ENCODE results near the gene SLC16A8. TPM values are rescaled to one million over a fixed set of nuclear protein-coding genes. Genes with fewer than 3 reads are reported as not detected.

The SLC16A8 gene
- total RNA-seq, 4 donors from 2014 or later = not detected

GRCh38 chr22:38126928-38127668 lies 43.1 kb upstream of the SLC16A8 start:
- no peak for DNase-seq
- TF ChIP-seq POLR2AphosphoS5 (IDR thresholded peaks at IDR 0.05) (no peak), CTCF (IDR thresholded peaks at IDR 0.05) (no peak), POLR2A (IDR thresholded peaks at IDR 0.05) (no peak), EP300 (IDR thresholded peaks at IDR 0.05; ENCODE audit: low read depth) (no peak)
- no peak overlapping the region for H3K4me3 ChIP-seq
- H3K4me1 ChIP-seq = no peaks in the 10 kb centered on the region
- H3K27ac ChIP-seq = no peak overlapping the region
- no peaks in the 10 kb centered on the region for H3K36me3 ChIP-seq
- in situ Hi-C loops (cut with MboI; ENCODE audit: low pct_ligation_motif_present in 1 of 4, low pct_unique_long_range_greater_than_20kb in 1 of 4, low sequenced_read_pairs in 3 of 4) (no loop called here), intact Hi-C loops (cut with DNase I; ENCODE audit: low total_unique reads) (no loop called here)
- WGBS, 2 donors (ENCODE audit: low coverage in 1 of 2) = 83 to 94% methylated on average over 6 to 23 of the region's 23 CpGs
- no peaks in the 10 kb centered on the region for H3K27me3 ChIP-seq
- H3K9me3 ChIP-seq = no peaks in the 10 kb centered on the region

- intact Hi-C loops (cut with DNase I; ENCODE audit: low total_unique reads) = no loop called here
- in situ Hi-C loops (cut with MboI; ENCODE audit: low pct_ligation_motif_present in 1 of 4, low pct_unique_long_range_greater_than_20kb in 1 of 4, low sequenced_read_pairs in 3 of 4) = no loop called here
- Histone ChIP-seq H3K27ac (no peak overlapping the region), H3K4me3 (no peak overlapping the region), H3K27me3 (no peaks in the 10 kb centered on the region), H3K9me3 (no peaks in the 10 kb centered on the region), H3K4me1 (no peaks in the 10 kb centered on the region), H3K36me3 (no peaks in the 10 kb centered on the region)
- no peak for DNase-seq
- WGBS, 2 donors (ENCODE audit: low coverage in 1 of 2) = 78% methylated on average over 11 of the region's 11 CpGs; no CpG with 5 or more reads in 1 of the 2 donors
- TF ChIP-seq EP300 (IDR thresholded peaks at IDR 0.05; ENCODE audit: low read depth) = no peak
- TF ChIP-seq CTCF (IDR thresholded peaks at IDR 0.05) = no peak
- TF ChIP-seq POLR2AphosphoS5 (IDR thresholded peaks at IDR 0.05) = no peak
- no peak for TF ChIP-seq POLR2A (IDR thresholded peaks at IDR 0.05)
These were observed 41.8 kb upstream of the SLC16A8 start for GRCh38 chr22:38125751-38126201.

GRCh38 chr22:38125038-38125610 lies 41.1 kb upstream of the SLC16A8 start:
- no peaks in the 10 kb centered on the region for H3K27me3 ChIP-seq
- in situ Hi-C loops (cut with MboI; ENCODE audit: low pct_ligation_motif_present in 1 of 4, low pct_unique_long_range_greater_than_20kb in 1 of 4, low sequenced_read_pairs in 3 of 4) (no loop called here), intact Hi-C loops (cut with DNase I; ENCODE audit: low total_unique reads) (no loop called here)
- WGBS, 2 donors (ENCODE audit: low coverage in 1 of 2) = 92 to 94% methylated on average over 8 to 14 of the region's 14 CpGs
- H3K4me1 ChIP-seq = peaks cover 0 to 5% (median 2%) of the 10 kb centered on the region in 4 donors
- H3K9me3 ChIP-seq = no peaks in the 10 kb centered on the region
- DNase-seq = no peak
- H3K36me3 ChIP-seq = no peaks in the 10 kb centered on the region
- H3K27ac ChIP-seq = no peak overlapping the region
- no peak for TF ChIP-seq EP300 (IDR thresholded peaks at IDR 0.05; ENCODE audit: low read depth)
- no peak for TF ChIP-seq CTCF (IDR thresholded peaks at IDR 0.05)
- no peak for TF ChIP-seq POLR2AphosphoS5 (IDR thresholded peaks at IDR 0.05)
- TF ChIP-seq POLR2A (IDR thresholded peaks at IDR 0.05) = no peak
- H3K4me3 ChIP-seq = no peak overlapping the region

- no peaks in the 10 kb centered on the region for H3K27me3 ChIP-seq
- in situ Hi-C loops (cut with MboI; ENCODE audit: low pct_ligation_motif_present in 1 of 4, low pct_unique_long_range_greater_than_20kb in 1 of 4, low sequenced_read_pairs in 3 of 4) = loop anchor here in 3 of 4 donors (25.0 kb wide), 3 partner anchors 113 to 238 kb away; no protein-coding TSS in a partner anchor
These were observed 40.4 kb upstream of the SLC16A8 start for GRCh38 chr22:38124236-38124974.

More at GRCh38 chr22:38124236-38124974, 40.4 kb upstream of the SLC16A8 start:
- WGBS, 2 donors (ENCODE audit: low coverage in 1 of 2) = 89 to 92% methylated on average over 4 to 21 of the region's 21 CpGs
- Histone ChIP-seq H3K9me3 (no peaks in the 10 kb centered on the region), H3K4me1 (peaks cover 0 to 5% (median 2%) of the 10 kb centered on the region in 4 donors), H3K4me3 (no peak overlapping the region), H3K36me3 (no peaks in the 10 kb centered on the region), H3K27ac (no peak overlapping the region)
- DNase-seq = no peak
- intact Hi-C loops (cut with DNase I; ENCODE audit: low total_unique reads) = no loop called here
- TF ChIP-seq EP300 (IDR thresholded peaks at IDR 0.05; ENCODE audit: low read depth) = no peak
- TF ChIP-seq CTCF (IDR thresholded peaks at IDR 0.05) = no peak
